NCI-H524 treated with DMSO at 0.1 percent for 48 hours (cell line): ENCODE measurements around the gene LMTK2.

Experiments used
- DNase-seq: peaks from one replicate; lab custom pipeline; 2025; lab: John Stamatoyannopoulos, UW

The LMTK2 gene

DNA sequence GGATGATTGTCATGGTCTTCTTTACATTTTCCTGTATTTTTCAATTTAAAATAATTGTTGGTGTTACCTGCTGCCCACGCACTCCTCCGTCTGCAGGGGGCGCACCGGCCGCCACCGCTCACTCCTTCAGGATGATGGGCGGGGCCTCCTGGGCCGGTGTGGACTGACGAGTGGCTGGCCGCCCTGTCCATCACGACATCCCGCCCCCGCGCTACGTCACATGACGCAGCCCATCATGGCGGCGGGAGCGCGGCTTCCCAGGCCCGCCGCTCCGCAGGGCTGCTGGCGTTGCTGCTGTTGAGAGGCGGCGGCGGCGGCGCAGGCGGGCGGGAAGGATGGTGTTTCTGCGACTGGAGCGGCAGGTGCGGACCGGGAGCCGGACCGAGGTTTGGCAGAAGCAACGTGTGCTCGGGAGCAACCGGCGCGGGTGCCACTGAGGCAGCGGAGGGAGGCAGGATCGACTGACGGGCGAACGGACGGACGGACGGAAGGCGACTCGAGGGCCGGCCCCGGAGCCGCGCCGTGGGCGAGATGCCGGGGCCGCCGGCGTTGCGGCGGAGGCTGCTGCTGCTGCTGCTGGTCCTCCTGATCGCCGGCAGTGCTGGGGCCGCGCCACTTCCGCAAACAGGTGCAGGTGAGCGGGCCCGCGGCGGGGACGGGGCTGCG lies at the start of gene LMTK2:
Gene LMTK2 (plus strand): TSS at position 216 of the 666 bp plus-strand sequence. CDS start 316 bp downstream, at position 532.
- DNase-seq = no peak

DNA sequence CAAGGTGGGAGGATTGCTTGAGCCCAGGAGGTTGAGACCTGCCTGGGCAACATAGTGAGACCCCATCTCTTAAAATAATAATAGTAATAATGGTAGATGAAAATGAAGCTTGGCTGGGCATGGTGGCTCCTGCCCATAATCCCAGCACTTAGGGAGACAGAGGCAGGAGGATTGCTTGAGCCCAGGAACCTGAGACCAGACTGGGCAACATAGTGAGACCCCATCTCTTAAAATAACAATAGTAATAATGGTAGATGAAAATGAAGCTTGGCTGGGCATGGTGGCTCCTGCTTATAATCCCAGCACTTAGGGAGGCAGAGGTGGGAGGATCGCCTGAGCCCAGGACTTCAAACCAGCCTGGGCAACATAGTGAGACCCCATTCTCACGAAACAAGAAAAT lies 49.5 kb upstream of the LMTK2 start:
- DNase-seq = no peak

DNA sequence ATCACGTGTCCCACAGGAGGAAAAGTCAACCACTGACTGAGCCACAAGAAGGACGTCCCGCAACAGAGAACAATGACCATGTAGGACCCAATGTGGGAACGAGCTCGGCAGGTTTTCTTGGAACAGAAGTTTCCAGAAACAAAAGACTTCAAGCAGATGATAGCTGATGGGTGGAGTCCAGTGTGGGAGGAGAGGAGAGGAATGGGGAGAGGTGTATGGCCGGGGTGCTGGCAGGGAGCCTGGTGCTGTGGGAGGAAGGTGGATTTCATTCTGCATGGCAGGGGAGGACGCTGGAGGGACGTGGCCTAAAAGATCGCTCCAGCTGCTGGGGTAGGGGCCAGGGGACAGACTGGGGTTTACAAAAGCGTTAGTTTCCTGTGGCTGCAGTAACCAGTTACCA lies 48.5 kb upstream of the LMTK2 start:
- no peak for DNase-seq

DNA sequence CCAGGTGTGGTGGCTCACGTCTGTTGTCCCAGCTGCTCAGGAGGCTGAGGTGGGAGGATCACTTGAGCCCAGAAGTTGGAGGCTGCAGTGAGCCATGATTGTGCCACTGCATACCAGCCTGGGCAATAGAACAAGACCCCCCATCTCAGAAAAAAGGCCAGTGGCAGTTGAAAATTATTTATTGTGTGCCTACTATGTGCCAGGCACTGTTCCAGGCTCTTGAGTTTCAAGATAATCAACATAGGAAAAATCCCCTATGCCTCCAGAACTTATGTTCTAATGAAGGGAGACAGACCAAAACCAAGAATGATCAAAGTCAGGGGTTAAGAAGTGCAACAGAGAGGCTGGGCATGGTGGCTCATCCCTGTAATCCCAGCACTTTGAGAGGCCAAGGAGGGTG lies 42.4 kb upstream of the LMTK2 start:
- DNase-seq = no peak

DNA sequence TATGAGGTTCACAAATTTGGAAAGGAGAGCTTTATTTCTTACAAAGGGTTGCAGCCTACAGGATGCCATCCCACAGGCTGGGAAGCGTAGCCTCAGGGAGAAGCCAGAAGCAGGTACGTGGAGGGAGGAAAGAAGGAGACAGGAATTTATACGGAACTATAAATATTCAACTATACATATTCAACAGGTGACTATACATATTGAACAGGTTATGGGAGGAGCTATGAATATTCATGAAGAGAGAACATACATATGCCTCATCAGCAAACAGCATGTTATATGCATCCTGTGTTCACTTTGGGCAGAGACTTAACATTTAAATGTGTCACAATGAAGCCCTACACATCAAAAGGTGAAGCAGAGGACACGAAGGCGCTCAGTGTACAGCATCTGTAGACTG lies 40.5 kb upstream of the LMTK2 start:
- DNase-seq = no peak

DNA sequence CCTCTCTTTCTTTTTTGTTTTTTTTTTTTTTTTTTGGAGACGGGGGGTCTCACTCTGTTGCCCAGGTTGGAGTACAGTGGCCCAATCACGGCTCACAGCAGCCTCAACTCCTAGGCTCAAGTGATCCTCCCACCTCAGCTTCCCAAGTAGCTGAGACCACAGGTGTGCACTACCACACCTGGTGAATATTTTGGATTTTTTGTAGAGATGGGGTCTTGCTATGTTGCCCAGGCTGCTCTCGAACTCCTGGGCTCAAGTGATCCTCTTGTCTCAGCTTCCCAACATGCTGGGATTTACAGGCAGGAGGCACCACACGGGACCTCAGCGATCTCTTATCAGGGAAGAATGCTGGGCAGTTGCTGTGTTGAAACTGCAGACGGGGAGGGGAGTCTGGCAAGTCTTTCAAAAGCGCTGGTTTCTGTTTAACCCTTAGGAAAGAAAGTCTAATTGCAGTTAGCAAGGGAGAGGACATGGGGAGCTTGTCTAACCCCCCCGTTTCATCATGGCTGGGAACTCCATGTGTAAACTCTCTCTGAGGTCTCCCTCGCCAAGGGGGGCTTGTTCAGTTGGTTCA lies 39.6 kb upstream of the LMTK2 start:
- no peak for DNase-seq

DNA sequence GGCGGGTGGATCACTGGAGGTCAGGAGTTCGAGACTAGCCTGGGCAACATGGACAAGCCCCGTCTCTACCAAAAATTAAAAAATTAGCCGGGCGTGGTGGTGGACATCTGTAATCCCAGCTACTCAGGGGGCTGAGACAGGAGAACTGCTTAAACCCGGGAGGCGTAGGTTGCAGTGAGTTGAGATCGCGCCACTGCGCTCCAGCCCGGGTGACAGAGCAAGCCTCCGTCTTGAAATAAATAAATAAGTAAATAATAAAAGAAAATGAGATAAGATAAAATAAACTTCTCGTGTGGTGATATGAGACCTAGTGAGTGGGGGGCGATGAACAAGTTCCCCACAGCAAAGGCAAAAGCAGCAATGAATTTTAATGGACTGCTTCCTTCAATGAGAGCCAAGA lies 33.6 kb upstream of the LMTK2 start:
- no peak for DNase-seq

DNA sequence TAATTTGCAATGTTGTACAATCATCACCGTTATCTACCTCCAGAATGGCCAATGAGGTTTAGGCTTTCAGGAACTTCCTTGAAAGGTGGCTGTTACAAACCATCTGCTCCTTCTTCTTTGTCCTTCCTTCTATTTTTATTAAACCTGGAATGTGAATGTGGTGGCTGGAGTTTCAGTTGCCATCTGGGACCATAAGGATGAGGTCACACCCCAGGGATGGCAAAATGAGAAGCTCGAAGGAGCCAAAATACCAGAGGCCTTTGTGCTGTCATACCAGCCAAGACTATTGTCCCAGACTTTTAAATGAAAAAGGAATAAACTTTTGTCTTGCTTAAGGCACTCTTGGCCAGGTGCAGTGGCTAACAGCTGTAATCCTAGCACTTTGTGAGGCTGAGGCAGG lies 30.9 kb upstream of the LMTK2 start:
- DNase-seq = no peak

DNA sequence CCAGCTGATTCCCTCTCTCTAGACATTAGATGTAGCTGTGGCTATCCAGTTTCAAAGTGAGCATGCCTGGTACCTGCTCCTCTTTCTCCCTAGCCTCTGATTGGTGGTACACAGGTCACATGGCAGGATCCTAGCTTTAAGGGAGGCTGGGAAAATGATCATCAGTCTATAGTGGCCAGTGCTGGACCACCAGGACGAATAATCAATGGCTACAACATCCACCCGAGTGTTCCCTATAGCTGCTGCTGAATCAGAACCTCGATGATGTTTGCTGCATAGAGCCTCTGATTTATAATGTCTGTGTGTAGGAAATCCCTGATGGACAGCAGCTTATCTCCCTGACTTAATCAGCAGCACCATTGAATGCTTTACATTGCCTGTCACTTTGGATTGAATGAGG lies 28.9 kb upstream of the LMTK2 start:
- no peak for DNase-seq

DNA sequence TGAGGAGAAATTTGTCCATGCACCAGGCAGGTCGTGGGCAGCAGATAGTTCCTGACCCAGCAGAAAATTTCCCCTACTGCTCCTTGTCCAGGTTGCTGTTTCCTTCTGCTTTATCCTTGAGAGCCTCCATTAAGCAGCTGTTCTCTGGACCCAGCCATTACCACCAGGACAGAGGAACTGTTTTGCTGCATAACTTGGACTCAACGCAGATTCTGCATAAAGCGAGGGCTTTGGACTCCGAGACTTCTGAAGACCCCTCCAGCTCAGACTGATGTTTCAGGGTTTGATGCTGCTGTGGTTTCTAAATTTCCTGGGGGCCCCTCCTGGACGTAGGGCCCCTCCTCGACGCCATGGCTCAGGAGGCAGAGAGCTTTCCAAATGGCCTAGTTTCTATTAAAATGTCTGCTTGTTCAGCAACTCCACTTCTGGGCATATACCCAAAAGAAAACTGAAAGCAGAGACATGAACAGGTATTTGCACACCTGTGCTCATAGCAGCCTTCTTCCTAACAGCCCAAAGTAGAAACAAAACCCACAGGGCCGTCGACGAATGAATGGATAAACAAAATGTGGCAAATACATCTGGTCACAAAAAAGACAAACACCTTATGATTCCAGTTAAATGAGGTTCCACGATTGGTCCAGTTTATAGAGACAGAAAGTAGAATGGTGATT lies 28.3 kb upstream of the LMTK2 start:
- DNase-seq = no peak

DNA sequence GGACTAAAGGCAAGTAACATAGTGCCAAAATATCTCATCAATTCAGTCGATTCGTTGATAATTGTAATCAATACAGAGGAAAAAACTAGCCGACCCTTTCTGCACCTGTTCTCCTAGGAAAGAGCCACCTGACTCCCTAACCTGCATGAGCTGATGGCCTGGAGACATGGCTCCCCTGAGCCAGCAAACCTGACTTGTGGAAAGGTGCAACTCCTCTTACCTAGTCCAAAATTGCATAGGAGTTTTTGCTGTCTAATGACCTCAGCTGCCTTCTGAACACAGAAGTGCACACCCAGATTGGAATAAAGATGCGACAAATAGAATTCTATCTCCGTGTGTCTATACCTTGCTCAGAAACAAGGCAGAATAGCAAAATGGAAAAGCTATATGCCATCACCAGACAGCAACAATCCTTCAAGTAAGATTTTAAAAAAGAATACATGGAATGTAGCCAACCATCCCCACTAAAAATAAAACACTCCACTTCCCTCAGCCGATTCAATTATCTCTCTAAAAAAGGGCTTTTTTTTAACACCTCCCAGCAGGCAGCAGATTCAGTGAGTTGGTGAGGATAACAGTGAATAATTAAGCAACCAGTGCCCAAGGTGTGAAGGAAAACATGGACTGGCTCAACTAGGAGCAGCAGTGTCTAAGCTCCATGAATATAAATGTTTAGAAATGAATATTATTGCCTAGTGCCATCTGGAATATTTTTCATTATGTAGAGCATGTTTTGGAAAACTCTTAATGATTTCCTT lies 26.6 kb upstream of the LMTK2 start:
- no peak for DNase-seq

DNA sequence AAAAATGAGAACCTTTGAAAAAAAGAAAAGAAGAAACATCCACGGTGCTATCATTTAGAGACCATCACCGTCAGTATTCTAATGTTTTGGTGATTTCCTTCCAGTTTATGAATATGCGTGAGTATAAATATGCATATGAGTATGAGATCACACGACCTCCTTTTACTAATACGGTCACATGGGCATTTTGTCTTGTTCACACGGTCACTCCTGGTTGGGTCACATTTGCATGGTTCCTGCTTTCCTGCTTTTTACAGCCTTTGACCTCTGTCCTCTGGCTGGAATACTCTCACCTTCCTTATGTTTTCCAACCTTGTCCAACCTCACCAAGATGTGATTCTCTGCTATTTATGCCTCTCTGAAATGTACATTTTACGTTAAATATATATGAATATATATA lies 25.3 kb upstream of the LMTK2 start:
- no peak for DNase-seq

DNA sequence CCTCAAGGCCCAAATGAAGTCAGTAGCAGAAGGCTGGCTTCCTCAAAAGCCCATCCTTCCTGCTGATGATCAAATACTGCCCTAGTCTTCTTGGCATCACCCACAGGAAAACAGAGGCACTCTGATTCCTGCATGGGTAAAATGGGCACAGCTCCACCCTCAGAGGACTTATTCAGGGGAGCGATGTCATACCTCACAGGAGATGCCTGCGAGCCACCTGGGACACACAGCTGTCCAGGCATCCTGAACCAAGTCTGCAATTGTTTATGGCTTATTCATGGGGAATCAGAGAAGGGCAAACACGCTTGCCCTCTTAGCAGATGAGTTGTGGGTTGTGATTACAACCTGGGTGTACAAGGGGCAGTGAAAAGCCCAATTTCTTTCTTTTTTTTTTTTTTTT lies 22.0 kb upstream of the LMTK2 start:
- DNase-seq = no peak

DNA sequence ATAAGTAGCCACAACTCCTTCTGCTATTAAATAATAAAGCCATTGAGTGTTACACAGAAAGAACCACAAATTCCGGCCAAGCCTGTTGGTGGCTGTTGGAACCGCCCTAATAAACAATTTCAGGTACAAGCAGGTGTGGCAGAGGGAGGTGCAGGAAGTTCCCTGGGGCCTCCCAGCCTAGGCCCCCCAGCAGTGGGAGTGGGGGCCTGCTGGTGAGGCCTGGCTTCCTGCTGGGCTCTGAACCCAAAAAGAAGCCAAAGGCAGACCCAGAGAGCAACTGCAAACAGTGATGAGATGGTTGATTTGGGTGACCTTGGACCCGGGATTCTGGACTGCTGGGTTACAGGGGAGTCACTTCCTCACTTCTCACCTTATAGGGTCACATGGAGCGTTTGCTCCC lies 21.0 kb upstream of the LMTK2 start:
- DNase-seq = no peak

DNA sequence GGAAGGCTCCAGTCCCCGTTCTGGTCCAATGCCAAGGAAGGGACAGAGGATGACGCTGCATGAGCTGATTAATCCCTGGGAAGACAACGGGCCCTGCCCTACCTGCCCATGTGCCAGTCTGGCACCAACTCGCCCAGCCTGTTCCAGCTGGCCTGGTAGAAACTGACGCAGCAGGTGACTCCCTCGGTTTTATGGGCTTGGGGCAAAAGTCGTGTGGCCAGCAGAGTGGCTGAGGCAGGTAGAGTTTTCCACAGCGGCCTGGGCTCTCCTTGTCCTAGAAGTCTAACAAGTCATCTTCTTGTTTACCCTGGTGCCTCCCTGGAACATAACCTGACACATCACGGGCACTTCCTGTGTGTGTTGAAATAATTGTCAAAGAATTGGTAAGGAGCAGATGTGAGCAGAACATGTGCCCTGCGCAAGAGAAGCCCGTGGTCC lies 20.4 kb upstream of the LMTK2 start:
- DNase-seq = no peak

DNA sequence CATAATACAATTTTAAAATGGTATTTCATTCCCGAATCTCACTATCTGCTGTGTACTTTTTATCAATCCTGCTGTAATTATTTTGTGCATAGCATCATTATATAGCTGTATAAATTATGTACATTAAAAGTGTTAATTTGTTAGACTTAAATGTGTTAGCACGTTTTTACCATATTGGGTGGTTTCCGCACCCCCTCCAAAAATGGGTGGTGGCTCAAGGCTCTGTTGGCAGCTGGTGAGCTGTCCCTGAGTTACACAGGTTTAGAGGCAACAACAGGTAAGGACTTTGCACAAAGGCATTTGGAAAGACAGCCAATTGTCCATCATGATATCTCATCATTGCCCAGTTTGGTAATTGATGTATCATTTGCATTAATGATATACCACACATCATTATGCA lies 18.6 kb upstream of the LMTK2 start:
- DNase-seq = no peak

DNA sequence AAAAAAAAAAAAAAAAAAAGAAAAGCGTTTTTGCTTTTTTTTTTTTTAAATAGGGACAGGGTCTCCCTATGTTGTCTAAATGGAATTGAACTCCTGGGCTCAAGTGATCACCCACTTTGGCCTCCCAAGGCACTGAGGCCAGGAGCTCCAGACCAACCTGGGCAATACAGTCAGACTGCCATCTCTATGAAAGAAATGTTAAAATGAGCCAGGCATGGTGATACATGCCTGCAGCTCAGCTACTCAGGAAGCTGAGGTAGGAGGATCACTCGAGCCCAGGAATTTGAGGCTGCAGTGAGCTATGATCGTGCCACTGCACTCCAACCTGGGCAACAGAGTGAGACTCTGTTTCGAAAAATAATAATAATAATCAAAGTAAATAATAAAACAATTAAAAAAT lies 16.5 kb upstream of the LMTK2 start:
- no peak for DNase-seq

DNA sequence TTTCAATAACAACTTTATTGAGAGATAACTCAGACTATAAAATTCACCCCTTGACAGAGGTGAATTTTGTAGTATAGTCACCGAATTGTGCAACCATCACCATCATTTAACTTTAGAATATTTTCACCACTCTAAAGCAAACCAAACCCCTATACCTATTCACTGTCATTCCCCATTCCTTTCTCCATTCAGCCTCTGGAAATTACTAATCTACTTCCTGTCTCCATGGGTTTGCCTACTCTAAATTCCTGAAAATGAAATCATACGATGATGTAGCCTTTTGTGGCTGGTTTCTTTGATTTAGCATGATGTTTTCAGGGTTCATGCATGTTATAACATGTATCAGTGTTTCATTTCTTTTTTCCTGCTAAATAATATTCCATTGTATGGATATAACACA lies 15.6 kb upstream of the LMTK2 start:
- no peak for DNase-seq

DNA sequence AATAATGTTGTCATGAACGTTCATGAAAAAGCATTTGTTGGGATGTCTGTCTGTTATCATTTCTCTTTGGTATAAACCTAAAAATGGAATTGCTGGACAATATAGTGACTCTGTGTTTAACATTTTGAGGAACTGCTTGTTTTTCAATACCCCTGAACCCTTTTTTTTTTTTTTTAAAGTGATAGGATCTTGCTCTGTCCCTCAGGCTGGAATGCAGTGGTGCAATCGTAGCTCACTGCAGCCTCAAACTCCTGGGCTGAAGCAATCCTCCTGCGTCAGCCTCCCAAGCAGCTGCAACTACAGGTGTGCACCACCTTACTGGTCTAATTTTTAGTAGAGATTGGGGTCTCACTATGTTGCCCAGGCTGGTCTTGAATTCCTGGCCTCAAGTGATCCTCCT lies 15.1 kb upstream of the LMTK2 start:
- DNase-seq = no peak

DNA sequence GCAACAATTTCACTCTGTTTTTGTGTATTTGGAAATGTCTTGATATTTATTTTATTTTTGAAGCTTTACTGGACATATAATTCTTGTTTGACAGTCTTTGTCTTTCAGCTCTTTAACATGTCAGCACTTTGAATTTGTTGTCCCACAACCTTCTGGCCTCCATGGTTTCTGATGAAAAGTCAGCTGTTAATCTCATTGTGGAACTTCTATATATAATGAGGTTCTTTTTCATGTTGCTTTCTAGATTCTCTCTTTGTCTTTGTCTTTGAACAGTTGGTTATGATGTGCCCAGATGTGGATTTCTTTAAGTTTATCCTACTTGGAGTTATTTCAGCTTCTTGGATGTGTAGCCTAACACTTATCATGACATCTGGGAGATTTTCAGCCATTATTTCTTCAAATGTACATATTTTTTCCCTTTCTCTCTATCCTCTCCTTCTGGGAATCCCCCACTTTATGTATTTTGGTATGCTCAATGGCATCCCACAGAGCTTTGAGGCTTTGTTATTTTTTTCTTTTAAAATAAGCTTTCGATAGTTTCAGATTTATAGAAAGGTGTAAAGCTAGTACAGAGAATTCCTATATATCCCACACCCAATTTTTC lies 9.5 kb upstream of the LMTK2 start:
- no peak for DNase-seq

DNA sequence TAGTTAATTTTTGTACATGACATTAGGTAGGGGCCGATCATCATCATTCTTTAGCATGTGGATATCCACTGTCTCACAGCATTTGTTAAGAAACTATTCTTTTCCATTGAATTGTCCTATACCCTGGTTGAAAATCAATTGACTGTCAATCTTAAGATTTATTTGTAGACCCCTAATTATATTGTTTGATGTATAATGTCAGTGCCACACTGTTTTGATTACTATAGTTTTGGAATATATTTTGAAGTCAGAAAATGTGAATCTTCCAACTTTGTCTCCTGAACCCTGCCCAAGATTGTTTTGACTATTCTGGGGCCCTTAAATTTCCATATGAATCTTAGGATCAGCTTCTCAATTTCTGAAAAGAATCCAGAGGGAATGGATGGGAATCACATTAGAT lies 6.6 kb upstream of the LMTK2 start:
- no peak for DNase-seq

DNA sequence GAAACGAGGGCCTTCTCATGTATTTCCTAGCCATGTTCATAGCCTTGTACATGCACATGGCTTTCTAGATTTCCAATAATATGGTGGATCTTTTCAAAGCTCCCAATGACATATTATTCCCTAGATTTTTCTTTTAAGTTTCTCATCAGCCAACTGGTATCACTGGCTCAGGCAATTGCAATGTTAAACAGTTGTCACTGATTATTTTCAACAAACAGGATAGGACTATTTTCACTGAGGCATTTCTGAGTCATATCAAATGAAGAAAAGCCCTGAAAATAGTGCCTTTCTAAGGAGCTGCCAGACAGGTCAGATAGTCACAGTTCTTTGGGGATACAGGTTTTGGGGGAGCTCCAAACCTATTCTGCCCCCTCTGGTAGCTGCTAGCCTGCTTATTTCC lies 4.5 kb upstream of the LMTK2 start:
- DNase-seq = no peak
